HepG2 (cell line): ENCODE measurements around the gene MINDY1. TPM values are rescaled to one million over a fixed set of nuclear protein-coding genes. Genes with fewer than 3 reads are reported as not detected.

Experiments
- ATAC-seq: fragments of 200-7000 bp; cut with Tn5 transposase; 3 replicates; pipeline ENCODE4 v1.9.1; 2020; ENCODE audit warnings: mild to moderate bottlenecking, moderate library complexity
- BruUV-seq: library from RNA; stranded (reverse); fragments of 400-500 nt; replicated peaks from 2 replicates; lab custom pipeline; 2021; lab: Mats Ljungman, UMichigan
- CTCF ChIA-PET: fragments of 300-600 bp; formaldehyde crosslinking; extraction: SDS; loops from one replicate; lab custom pipeline; 2021; ENCODE audit warnings: low total read pairs, inconsistent platforms, low intra/inter-chr PET ratio; lab: Yijun Ruan, JAX
- POLR2A ChIA-PET: fragments of 350-600 bp; sonication (Branson Sonifier 250); formaldehyde crosslinking; loops from one replicate; lab custom pipeline; 2020; ENCODE audit warnings: antibody characterized with exemption, inconsistent platforms; lab: Yijun Ruan, JAX
- DNase-seq: peaks from one replicate; pipeline ENCODE4 v3.0.0-alpha.2; 2015; ENCODE audit warnings: low spot score
- FAIRE-seq: peaks from 3 replicates; lab custom pipeline; 2011; peaks lifted over from hg19 to GRCh38; lab: Jason Lieb, UNC
- H2AFZ ChIP-seq: one replicate; pipeline ENCODE4 v1.6.1; 2011; ENCODE audit warnings: low read length, inconsistent platforms
- H3K27ac ChIP-seq: fragments of 300-600 bp; 3 replicates; pipeline ENCODE4 v1.8.0; 2011; ENCODE audit warnings: mixed run types, mild to moderate bottlenecking, mixed read lengths, low read length, inconsistent platforms; ENCODE audit not compliant: insufficient read depth; ENCODE audit errors: extremely low read length
- H3K27me3 ChIP-seq, 2 experiments: fragments of 200-600 bp in 1 of 2; 2 replicates in 1 of 2; 3 replicates in 1 of 2; pipeline versions ENCODE4 v1.6.0 to v1.8.0; 2011; ENCODE audit warnings: low read length in 2 of 2, mild to moderate bottlenecking in 2 of 2, moderate library complexity in 2 of 2, inconsistent platforms in 1 of 2; ENCODE audit not compliant: insufficient read depth in 2 of 2, control insufficient read depth in 1 of 2
- H3K36me3 ChIP-seq, 2 experiments: fragments of 200-600 bp in 1 of 2; replicated peaks in 1 of 2; 2 replicates in 1 of 2; 3 replicates in 1 of 2; pipeline versions ENCODE4 v1.5.1 to v1.8.0; 2011; ENCODE audit warnings: low read length in 2 of 2, inconsistent platforms in 1 of 2; ENCODE audit not compliant: insufficient read depth in 2 of 2, control insufficient read depth in 1 of 2
- H3K4me1 ChIP-seq: 2 replicates; pipeline ENCODE4 v1.5.1; 2012; ENCODE audit warnings: low read length, inconsistent platforms; ENCODE audit not compliant: insufficient read depth
- H3K4me2 ChIP-seq: 2 replicates; pipeline ENCODE4 v1.6.0; 2011; ENCODE audit warnings: low read depth, low read length, inconsistent platforms
- H3K4me3 ChIP-seq, 3 experiments: fragments of 200-600 bp in 1 of 3; sonication (generic), shearing (Covaris generic) in 1 of 3; replicated peaks in 1 of 3; 2 replicates each; pipeline ENCODE4 v1.5.1; 2011 to 2016; ENCODE audit warnings: low read length in 3 of 3, inconsistent platforms in 2 of 3, low read depth in 2 of 3, mild to moderate bottlenecking in 2 of 3, control low read depth in 1 of 3, mixed read lengths in 1 of 3; ENCODE audit not compliant: insufficient read depth in 1 of 3
- H3K79me2 ChIP-seq: one replicate; pipeline ENCODE4 v1.6.1; 2011; ENCODE audit warnings: low read length, inconsistent platforms; ENCODE audit not compliant: insufficient read depth
- H3K9ac ChIP-seq: 2 replicates; pipeline ENCODE4 v1.6.0; 2011; ENCODE audit warnings: mild to moderate bottlenecking, low read depth, low read length, inconsistent platforms; ENCODE audit not compliant: insufficient read depth
- H3K9me3 ChIP-seq: 2 replicates; pipeline ENCODE4 v1.5.1; 2012; ENCODE audit warnings: mild to moderate bottlenecking, low read length
- H4K20me1 ChIP-seq: 2 replicates; pipeline ENCODE4 v1.6.0; 2011; ENCODE audit warnings: inconsistent platforms, mild to moderate bottlenecking, low read length, moderate library complexity; ENCODE audit not compliant: insufficient read depth
- ARID2 ChIP-seq: sonication (generic); formaldehyde crosslinking; IDR thresholded peaks from 2 replicates; pipeline ENCODE4 v1.8.1; 2022; ENCODE audit warnings: mild to moderate bottlenecking, missing genetic modification reagents, borderline replicate concordance
- CTCF ChIP-seq: sonication (generic); formaldehyde crosslinking; IDR thresholded peaks from 2 replicates; pipeline ENCODE4 v1.5.0; 2020; ENCODE audit warnings: mild to moderate bottlenecking, missing genetic modification reagents, moderate library complexity
- ELF3 ChIP-seq: IDR thresholded peaks from 2 replicates; pipeline ENCODE4 v1.6.1; 2016; ENCODE audit warnings: missing genetic modification reagents, missing compliant biosample characterization
- EP300 ChIP-seq, 3 experiments: sonication (generic) in 1 of 3; formaldehyde crosslinking in 1 of 3; IDR thresholded peaks; 2 replicates each; pipeline versions ENCODE4 v1.5.1 to v1.6.1; 2011 to 2020; ENCODE audit warnings: low read depth in 2 of 3, low read length in 2 of 3, borderline replicate concordance in 1 of 3, improper control_type of control experiment in 1 of 3, mild to moderate bottlenecking in 1 of 3, missing genetic modification reagents in 1 of 3, moderate library complexity in 1 of 3
- FOSL1 ChIP-seq: sonication (generic); formaldehyde crosslinking; IDR thresholded peaks from 2 replicates; pipeline ENCODE4 v1.9.0; 2021; ENCODE audit warnings: missing genetic modification reagents, borderline replicate concordance
- FOSL2 ChIP-seq: sonication (generic); formaldehyde crosslinking; IDR thresholded peaks from 2 replicates; pipeline ENCODE4 v1.4.0; 2020; ENCODE audit warnings: missing genetic modification reagents
- JUND ChIP-seq: sonication (generic); formaldehyde crosslinking; IDR thresholded peaks from 2 replicates; pipeline ENCODE4 v1.8.0; 2022; ENCODE audit warnings: mild to moderate bottlenecking, missing genetic modification reagents
- MXI1 ChIP-seq: IDR thresholded peaks from 3 replicates; pipeline ENCODE4 v1.6.1; 2012; ENCODE audit warnings: low read depth, low read length, inconsistent platforms, borderline replicate concordance
- POLR2A ChIP-seq, 2 experiments: IDR thresholded peaks; 2 replicates each; pipeline ENCODE4 v1.6.1; 2011; ENCODE audit warnings: low read depth in 2 of 2, low read length in 2 of 2, mild to moderate bottlenecking in 1 of 2, moderate library complexity in 1 of 2; ENCODE audit not compliant: insufficient read depth in 1 of 2
- POLR2AphosphoS5 ChIP-seq: IDR thresholded peaks from 2 replicates; pipeline ENCODE4 v1.6.1; 2012; ENCODE audit warnings: low read depth, low read length
- RXRB ChIP-seq: IDR thresholded peaks from 2 replicates; pipeline ENCODE4 v1.6.1; 2016; ENCODE audit warnings: borderline replicate concordance, missing genetic modification reagents, missing compliant biosample characterization
- SAP130 ChIP-seq: IDR thresholded peaks from 2 replicates; pipeline ENCODE4 v1.6.1; 2016; ENCODE audit warnings: low read depth
- ZFY ChIP-seq: sonication (generic); formaldehyde crosslinking; IDR thresholded peaks from 2 replicates; pipeline ENCODE4 v1.4.0; 2020; ENCODE audit warnings: missing genetic modification reagents
- ZNF687 ChIP-seq: sonication (generic); formaldehyde crosslinking; IDR thresholded peaks from 2 replicates; pipeline ENCODE4 v1.5.1; 2020; ENCODE audit warnings: mild to moderate bottlenecking, missing genetic modification reagents, moderate library complexity
- ZNF710 ChIP-seq: sonication (generic); formaldehyde crosslinking; IDR thresholded peaks from 2 replicates; pipeline ENCODE4 v1.5.0; 2020; ENCODE audit warnings: mild to moderate bottlenecking, missing genetic modification reagents, borderline replicate concordance
- WGBS: methylation state at CpG from one replicate; pipeline ENCODE4 v1.1.6; 2017; ENCODE audit warnings: low lambda C conversion rate; 5-methylcytosine and 5-hydroxymethylcytosine counted together
- in situ Hi-C: cut with HindIII; loops from 2 replicates; pipeline ENCODE4 v1.10.0; 2017; ENCODE audit warnings: low pct_unique_long_range_greater_than_20kb; ENCODE audit not compliant: extremely low pct_ligation_motif_present
- intact Hi-C: fragments of 100-400 bp; cut with micrococcal nuclease; formaldehyde crosslinking; loops from one replicate; pipeline ENCODE4 v1.10.0; 2022; ENCODE audit not compliant: unreplicated experiment
- polyA plus RNA-seq, 8 experiments: library from polyadenylated mRNA; depleted of rRNA in 3 of 8; stranded (reverse) in 7 of 8; unstranded in 1 of 8; fragments of >200 nt; fragmentation: Illumina TruSeq in 4 of 8; extraction: Trizol in 4 of 8; gene quantifications; 2 replicates each; pipeline versions ENCODE4 v1.2.1 to v1.2.3, GENCODE V29; 2011 to 2016; ENCODE audit warnings: low read depth in 4 of 8, missing spikeins in 1 of 8, mixed read lengths in 1 of 8; ENCODE audit not compliant: insufficient read depth in 1 of 8
- total RNA-seq, 5 experiments: library from RNA; depleted of rRNA; stranded (reverse); fragments of >200 nt; fragmentation: Illumina TruSeq; extraction: Trizol; gene quantifications; 2 replicates each; pipeline ENCODE4 v1.2.3, GENCODE V29; 2016; ENCODE audit warnings: low read depth in 1 of 5

MINDY1 gene
- total and polyA plus RNA-seq, 2 of the 13 experiments (the other 11 are each of a cell fraction or from before 2014, with no cell fraction given): 11.1 to 15.0 TPM

GRCh38 chr1:150976879-150977694, 29.6 kb downstream of the MINDY1 start:
- Histone ChIP-seq H3K9me3 (no peaks in the 10 kb centered on the region), H3K9ac (peak overlapping the region; percentile 35; the same call in 1 of the 2 replicates), H4K20me1 (no peaks in the 10 kb centered on the region), H3K4me3 (peak overlapping the region in 2 of 3 experiments; percentile 19 to 53; a peak in 2 of 6 replicates), H3K4me1 (peaks cover 76% of the 10 kb centered on the region), H3K4me2 (peak overlapping the region; percentile 72), H2AFZ (no peak overlapping the region), H3K27ac (no peak overlapping the region), H3K27me3 (no peaks in the 10 kb centered on the region; a peak in 1 of 5 replicates), H3K79me2 (peaks cover 29% of the 10 kb centered on the region), H3K36me3 (no peaks in the 10 kb centered on the region)
- no peak for ATAC-seq
- POLR2A ChIA-PET: interaction anchor here (0.8 to 10.3 kb wide), 5 partner anchors 12 to 306 kb away, joined by 3 to 99 read pairs (median 4); partner anchors contain the start of gene MINDY1
- FAIRE-seq: peak; percentile 48
- DNase-seq: peak; percentile 68
- in situ Hi-C loops: no loop called here
- 21% methylated on average over 8 of the region's 11 CpGs for WGBS
- intact Hi-C loops: no loop called here
- CTCF ChIA-PET: no interaction called here
- no TSS peak for BruUV-seq
- TF ChIP-seq RXRB (CRISPR knock-in tag) (peak; percentile 54; the same call in 1 of the 2 replicates), POLR2A (IDR thresholded peaks at IDR 0.05; ENCODE audit: insufficient read depth in 1 of 2, low read depth in 2 of 2, low read length in 2 of 2) (peak in 1 of 2 experiments; percentile 64; a peak in 2 of 4 replicates), ELF3 (CRISPR knock-in tag) (peak; percentile 69), JUND (peak; percentile 71; the same call in 1 of the 2 replicates), CTCF (CRISPR knock-in tag) (peak; percentile 11; the same call in 1 of the 2 replicates), ZNF687 (CRISPR knock-in tag) (peak; percentile 76), ZFY (CRISPR knock-in tag) (peak; percentile 27; the same call in 1 of the 2 replicates), POLR2AphosphoS5 (peak; percentile 29; the same call in 1 of the 2 replicates), FOSL2 (CRISPR knock-in tag) (peak; percentile 98), ZNF710 (no peak), EP300 (IDR thresholded peaks at IDR 0.05; ENCODE audit: low read depth in 2 of 2, low read length in 2 of 2) (no peak), EP300 (CRISPR knock-in tag; IDR thresholded peaks at IDR 0.05; ENCODE audit: borderline replicate concordance) (peak; percentile 56; the same call in 1 of the 2 replicates), FOSL1 (CRISPR knock-in tag) (peak; percentile 71), MXI1 (peak; percentile 13; the same call in 1 of the 3 replicates), ARID2 (no peak), SAP130 (CRISPR knock-in tag) (peak; percentile 79)
